ENCODE data around the gene ESF1. TPM values are rescaled to one million over a fixed set of nuclear protein-coding genes. Genes with fewer than 3 reads are reported as not detected.
A peak's percentile ranks its signal among the peaks of the same experiment; 100 is the strongest.

The ESF1 gene
- total RNA-seq, 1 experiment from 2014 or later, result 28.7 TPM

DNA sequence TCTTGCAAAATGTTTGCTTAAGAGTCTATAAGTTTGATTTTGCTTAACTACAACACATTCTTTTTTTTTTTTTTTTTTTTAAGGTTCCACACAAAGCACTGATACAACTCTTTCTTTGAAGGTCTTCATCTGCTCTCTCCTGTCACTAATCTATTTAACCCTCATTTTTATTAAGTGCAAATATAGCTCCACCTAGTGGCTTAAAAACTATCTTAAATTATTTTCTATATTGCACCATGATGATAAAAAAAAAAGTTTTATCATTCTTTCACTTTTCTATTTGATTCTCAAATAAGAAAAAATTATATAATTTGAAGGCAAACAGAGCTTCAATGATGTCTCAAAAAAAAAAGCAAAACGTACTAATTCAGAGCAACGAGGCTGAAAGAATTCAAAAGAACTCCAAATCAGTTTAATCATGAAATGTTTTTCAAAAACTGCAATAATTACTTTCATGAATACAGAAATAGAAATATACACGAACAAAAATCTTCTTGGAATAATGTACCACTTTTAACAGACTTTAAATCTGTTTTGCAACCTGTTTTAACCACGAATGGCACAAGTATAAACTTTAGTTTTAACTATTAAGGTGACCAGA lies 12.8 kb downstream of the ESF1 start:
- ATAC-seq, result no peak
- H3K27me3 Mint-ChIP-seq (ENCODE audit: low read depth), result no peaks in the 10 kb centered on the region
- H3K27ac Mint-ChIP-seq, result no peak overlapping the region
- H3K36me3 Mint-ChIP-seq, result peaks cover 78% of the 10 kb centered on the region
- CTCF ChIA-PET, result interaction anchor here (0.5 to 2.5 kb wide), 32 partner anchors 9 to 1603 kb away, joined by 3 to 16 read pairs (median 3); partner anchors contain the start of genes ESF1, MACROD2, NDUFAF5 and TASP1
- DNase-seq (ENCODE audit: low spot score), result no peak
- POLR2A ChIA-PET, result interaction anchor here (0.7 kb wide), 1 partner anchor 267 kb away, joined by 4 read pairs; no protein-coding TSS in a partner anchor
- H3K4me1 Mint-ChIP-seq, result no peaks in the 10 kb centered on the region
- TF ChIP-seq, protein P1, sequence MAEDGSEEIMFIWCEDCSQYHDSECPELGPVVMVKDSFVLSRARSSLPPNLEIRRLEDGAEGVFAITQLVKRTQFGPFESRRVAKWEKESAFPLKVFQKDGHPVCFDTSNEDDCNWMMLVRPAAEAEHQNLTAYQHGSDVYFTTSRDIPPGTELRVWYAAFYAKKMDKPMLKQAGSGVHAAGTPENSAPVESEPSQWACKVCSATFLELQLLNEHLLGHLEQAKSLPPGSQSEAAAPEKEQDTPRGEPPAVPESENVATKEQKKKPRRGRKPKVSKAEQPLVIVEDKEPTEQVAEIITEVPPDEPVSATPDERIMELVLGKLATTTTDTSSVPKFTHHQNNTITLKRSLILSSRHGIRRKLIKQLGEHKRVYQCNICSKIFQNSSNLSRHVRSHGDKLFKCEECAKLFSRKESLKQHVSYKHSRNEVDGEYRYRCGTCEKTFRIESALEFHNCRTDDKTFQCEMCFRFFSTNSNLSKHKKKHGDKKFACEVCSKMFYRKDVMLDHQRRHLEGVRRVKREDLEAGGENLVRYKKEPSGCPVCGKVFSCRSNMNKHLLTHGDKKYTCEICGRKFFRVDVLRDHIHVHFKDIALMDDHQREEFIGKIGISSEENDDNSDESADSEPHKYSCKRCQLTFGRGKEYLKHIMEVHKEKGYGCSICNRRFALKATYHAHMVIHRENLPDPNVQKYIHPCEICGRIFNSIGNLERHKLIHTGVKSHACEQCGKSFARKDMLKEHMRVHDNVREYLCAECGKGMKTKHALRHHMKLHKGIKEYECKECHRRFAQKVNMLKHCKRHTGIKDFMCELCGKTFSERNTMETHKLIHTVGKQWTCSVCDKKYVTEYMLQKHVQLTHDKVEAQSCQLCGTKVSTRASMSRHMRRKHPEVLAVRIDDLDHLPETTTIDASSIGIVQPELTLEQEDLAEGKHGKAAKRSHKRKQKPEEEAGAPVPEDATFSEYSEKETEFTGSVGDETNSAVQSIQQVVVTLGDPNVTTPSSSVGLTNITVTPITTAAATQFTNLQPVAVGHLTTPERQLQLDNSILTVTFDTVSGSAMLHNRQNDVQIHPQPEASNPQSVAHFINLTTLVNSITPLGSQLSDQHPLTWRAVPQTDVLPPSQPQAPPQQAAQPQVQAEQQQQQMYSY (CRISPR knock-in tag; IDR thresholded peaks at IDR 0.05), result no peak
- TF ChIP-seq, protein P2, sequence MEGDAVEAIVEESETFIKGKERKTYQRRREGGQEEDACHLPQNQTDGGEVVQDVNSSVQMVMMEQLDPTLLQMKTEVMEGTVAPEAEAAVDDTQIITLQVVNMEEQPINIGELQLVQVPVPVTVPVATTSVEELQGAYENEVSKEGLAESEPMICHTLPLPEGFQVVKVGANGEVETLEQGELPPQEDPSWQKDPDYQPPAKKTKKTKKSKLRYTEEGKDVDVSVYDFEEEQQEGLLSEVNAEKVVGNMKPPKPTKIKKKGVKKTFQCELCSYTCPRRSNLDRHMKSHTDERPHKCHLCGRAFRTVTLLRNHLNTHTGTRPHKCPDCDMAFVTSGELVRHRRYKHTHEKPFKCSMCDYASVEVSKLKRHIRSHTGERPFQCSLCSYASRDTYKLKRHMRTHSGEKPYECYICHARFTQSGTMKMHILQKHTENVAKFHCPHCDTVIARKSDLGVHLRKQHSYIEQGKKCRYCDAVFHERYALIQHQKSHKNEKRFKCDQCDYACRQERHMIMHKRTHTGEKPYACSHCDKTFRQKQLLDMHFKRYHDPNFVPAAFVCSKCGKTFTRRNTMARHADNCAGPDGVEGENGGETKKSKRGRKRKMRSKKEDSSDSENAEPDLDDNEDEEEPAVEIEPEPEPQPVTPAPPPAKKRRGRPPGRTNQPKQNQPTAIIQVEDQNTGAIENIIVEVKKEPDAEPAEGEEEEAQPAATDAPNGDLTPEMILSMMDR (IDR thresholded peaks at IDR 0.05), result peak; percentile 19; the same call in 1 of the 2 replicates
- no peak overlapping the region for H3K4me3 Mint-ChIP-seq
- H3K9me3 Mint-ChIP-seq, result peaks cover 2% of the 10 kb centered on the region

- TF ChIP-seq ZNF263 (CRISPR knock-in tag; IDR thresholded peaks at IDR 0.05; ENCODE audit: low read depth) (no peak), JAZF1 (CRISPR knock-in tag; IDR thresholded peaks at IDR 0.05) (no peak), IRF2 (CRISPR knock-in tag; IDR thresholded peaks at IDR 0.05; ENCODE audit: borderline replicate concordance, low read depth) (no peak), CBFB (CRISPR knock-in tag; IDR thresholded peaks at IDR 0.05; ENCODE audit: low read depth) (no peak)
- TF ChIP-seq, protein P1 (CRISPR knock-in tag; IDR thresholded peaks at IDR 0.05), result no peak
- DNase-seq (ENCODE audit: low spot score) (no peak), ATAC-seq (no peak)
- no peaks in the 10 kb centered on the region for H3K27me3 Mint-ChIP-seq (ENCODE audit: low read depth)
- no peak overlapping the region for H3K27ac Mint-ChIP-seq
- no peak overlapping the region for H3K4me3 Mint-ChIP-seq
- ChIA-PET CTCF (no interaction called here), POLR2A (no interaction called here)
- H3K9me3 Mint-ChIP-seq, result peaks cover 17% of the 10 kb centered on the region
- H3K36me3 Mint-ChIP-seq, result peaks cover 79% of the 10 kb centered on the region
- no peaks in the 10 kb centered on the region for H3K4me1 Mint-ChIP-seq
These were observed 14.6 kb downstream of the ESF1 start for GRCh38 chr20:13770141-13770540.

DNA sequence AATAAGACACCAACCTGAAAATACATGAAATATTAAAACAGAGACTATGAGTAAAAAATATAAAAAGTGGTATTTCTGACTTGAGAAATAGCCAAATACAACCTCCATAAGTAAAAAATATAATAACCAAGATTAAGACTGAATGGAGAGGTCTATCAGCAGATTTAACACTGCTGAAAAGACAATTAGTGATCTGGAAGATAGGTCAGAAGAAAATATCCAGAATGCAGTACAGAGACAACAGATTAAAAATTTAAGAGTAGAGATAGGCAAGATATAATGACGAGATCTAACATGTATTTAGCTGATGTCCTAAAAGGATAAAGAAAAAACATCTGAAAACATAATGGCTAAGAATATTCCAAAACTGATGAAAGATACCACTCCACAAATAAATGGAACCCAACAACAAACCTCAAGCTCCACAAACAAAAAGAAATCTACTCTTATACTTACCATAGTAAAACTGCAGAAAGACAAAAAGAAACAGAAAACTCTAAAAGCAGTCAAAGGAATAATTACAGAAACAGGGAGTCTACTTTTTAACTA lies 18.8 kb downstream of the ESF1 start:
- H3K4me1 Mint-ChIP-seq, result no peaks in the 10 kb centered on the region
- no peak overlapping the region for H3K4me3 Mint-ChIP-seq
- H3K27me3 Mint-ChIP-seq (ENCODE audit: low read depth), result no peaks in the 10 kb centered on the region
- H3K27ac Mint-ChIP-seq, result no peak overlapping the region
- H3K36me3 Mint-ChIP-seq, result peaks cover 87% of the 10 kb centered on the region
- CTCF ChIA-PET, result no interaction called here
- POLR2A ChIA-PET, result no interaction called here
- peaks cover 17% of the 10 kb centered on the region for H3K9me3 Mint-ChIP-seq
- ATAC-seq (no peak), DNase-seq (ENCODE audit: low spot score) (no peak)
- TF ChIP-seq TP53 (CRISPR knock-in tag; IDR thresholded peaks at IDR 0.05), result no peak
- no peak for TF ChIP-seq NFYB (CRISPR knock-in tag; conservative IDR thresholded peaks at IDR 0.05; ENCODE audit: low read depth)
- no peak for TF ChIP-seq ZNF232 (CRISPR knock-in tag; IDR thresholded peaks at IDR 0.05)
- TF ChIP-seq IRF2 (CRISPR knock-in tag; IDR thresholded peaks at IDR 0.05; ENCODE audit: borderline replicate concordance, low read depth), result no peak
- no peak for TF ChIP-seq ZNF396 (CRISPR knock-in tag; IDR thresholded peaks at IDR 0.05; ENCODE audit: borderline replicate concordance)
- TF ChIP-seq CREM (CRISPR knock-in tag; IDR thresholded peaks at IDR 0.05), result no peak
- TF ChIP-seq, protein P3, sequence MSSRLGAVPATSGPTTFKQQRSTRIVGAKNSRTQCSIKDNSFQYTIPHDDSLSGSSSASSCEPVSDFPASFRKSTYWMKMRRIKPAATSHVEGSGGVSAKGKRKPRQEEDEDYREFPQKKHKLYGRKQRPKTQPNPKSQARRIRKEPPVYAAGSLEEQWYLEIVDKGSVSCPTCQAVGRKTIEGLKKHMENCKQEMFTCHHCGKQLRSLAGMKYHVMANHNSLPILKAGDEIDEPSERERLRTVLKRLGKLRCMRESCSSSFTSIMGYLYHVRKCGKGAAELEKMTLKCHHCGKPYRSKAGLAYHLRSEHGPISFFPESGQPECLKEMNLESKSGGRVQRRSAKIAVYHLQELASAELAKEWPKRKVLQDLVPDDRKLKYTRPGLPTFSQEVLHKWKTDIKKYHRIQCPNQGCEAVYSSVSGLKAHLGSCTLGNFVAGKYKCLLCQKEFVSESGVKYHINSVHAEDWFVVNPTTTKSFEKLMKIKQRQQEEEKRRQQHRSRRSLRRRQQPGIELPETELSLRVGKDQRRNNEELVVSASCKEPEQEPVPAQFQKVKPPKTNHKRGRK (CRISPR knock-in tag; IDR thresholded peaks at IDR 0.05; ENCODE audit: borderline replicate concordance), result no peak
- no peak for TF ChIP-seq MYBL2 (CRISPR knock-in tag; IDR thresholded peaks at IDR 0.05)
- TF ChIP-seq, protein P4, sequence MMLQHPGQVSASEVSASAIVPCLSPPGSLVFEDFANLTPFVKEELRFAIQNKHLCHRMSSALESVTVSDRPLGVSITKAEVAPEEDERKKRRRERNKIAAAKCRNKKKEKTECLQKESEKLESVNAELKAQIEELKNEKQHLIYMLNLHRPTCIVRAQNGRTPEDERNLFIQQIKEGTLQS (CRISPR knock-in tag; conservative IDR thresholded peaks at IDR 0.05), result no peak
- TF ChIP-seq IRF1 (CRISPR knock-in tag; IDR thresholded peaks at IDR 0.05), result no peak
- TF ChIP-seq, protein P5, sequence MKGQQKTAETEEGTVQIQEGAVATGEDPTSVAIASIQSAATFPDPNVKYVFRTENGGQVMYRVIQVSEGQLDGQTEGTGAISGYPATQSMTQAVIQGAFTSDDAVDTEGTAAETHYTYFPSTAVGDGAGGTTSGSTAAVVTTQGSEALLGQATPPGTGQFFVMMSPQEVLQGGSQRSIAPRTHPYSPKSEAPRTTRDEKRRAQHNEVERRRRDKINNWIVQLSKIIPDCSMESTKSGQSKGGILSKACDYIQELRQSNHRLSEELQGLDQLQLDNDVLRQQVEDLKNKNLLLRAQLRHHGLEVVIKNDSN (CRISPR knock-in tag; IDR thresholded peaks at IDR 0.05), result no peak
- TF ChIP-seq SMAD3 (CRISPR knock-in tag; IDR thresholded peaks at IDR 0.05; ENCODE audit: borderline replicate concordance), result no peak
- no peak for TF ChIP-seq ZNF416 (CRISPR knock-in tag; IDR thresholded peaks at IDR 0.05)
